Hindlimb muscle (tissue), 1 donor: ENCODE data around the gene USH1G. TPM values are rescaled to one million over a fixed set of nuclear protein-coding genes. Genes with fewer than 3 reads are reported as not detected.
"Not testable (repeated sequence)": the region's sequence is repeated elsewhere in the genome, so short reads cannot be mapped to it uniquely, and the experiment has no call there.

Experiments
- DNase-seq: peaks from one replicate; pipeline ENCODE4 v3.0.0-alpha.2; 2013
- polyA plus RNA-seq: library from polyadenylated mRNA; unstranded; fragments of 120-200 nt; gene quantifications from one replicate; pipeline ENCODE4 v1.2.1, GENCODE V29; 2013; ENCODE audit not compliant: insufficient read length

The USH1G gene
- polyA plus RNA-seq, 1 donor = not detected

DNA sequence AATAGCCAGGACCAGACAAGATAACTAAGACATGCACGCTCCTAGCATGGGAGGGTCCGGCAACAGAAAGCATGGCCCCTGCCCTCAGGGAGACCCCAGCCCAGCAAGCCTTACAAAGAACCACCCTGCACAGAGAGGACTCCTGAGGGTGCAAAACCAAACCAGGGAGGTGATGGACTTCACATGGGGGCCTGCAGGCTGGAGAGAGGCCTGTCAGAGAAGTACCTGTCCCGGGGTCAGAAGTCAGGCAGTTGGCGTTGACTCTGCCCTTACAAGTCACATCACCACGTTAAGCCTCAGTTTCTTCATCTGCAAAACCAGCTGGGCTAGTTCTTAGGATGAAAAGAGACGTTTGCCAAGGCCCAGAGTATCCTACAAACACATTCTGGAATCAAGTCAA is 5.7 kb upstream of the USH1G start:
- no peak for DNase-seq

DNA sequence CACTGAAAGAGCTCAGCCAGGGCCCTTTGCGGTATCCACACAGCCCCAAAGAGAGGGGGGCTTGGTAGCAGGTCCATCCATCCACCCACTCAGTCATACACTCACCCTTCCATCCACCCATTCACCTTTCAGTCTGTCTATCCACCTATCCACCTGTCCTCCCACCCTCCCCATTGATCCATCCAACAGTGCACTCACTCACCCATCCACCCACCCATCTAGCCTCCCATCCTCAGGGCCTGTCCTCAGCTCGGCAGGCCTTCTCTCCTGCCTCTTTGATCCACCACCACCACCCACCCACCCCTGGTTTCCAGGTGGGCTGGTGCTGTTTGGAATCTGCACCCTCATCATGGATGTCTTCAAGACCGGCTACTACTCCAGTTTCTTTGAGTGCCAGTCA is 2.2 kb upstream of the USH1G start:
- DNase-seq = no peak

DNA sequence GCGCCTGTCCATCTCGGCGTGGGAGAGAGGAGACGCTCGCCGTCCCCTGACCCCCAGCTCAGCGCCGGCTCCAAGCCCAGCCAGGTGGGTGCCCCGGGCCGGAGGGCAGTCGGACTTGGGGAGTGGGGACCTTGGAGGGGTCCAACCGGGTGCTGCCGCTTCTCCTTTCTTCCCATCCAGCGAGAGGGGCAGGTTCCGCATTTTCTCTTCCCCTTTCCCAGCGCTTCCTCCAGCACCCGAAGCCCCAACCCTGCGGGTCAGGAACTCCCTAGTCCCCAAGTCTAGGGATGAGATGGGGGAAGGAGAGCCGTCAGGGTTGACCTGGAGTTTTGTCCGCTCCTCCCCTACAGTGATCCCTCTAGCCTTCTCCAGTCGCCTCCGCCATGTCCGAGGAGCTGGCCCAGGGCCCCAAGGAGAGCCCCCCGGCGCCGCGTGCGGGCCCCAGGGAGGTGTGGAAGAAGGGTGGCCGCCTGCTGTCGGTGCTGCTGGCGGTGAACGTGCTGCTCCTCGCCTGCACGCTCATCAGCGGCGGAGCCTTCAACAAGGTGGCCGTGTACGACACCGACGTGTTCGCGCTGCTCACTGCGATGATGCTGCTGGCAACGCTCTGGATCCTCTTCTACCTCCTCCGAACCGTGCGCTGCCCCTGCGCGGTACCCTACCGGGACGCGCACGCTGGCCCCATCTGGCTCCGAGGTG is 1.3 kb upstream of the USH1G start, which contains the start of gene OTOP2:
OTOP2 (plus strand) TSS at position 24 of the 699 bp plus-strand sequence; CDS start at position 384, 360 bp downstream.
- no peak for DNase-seq

DNA sequence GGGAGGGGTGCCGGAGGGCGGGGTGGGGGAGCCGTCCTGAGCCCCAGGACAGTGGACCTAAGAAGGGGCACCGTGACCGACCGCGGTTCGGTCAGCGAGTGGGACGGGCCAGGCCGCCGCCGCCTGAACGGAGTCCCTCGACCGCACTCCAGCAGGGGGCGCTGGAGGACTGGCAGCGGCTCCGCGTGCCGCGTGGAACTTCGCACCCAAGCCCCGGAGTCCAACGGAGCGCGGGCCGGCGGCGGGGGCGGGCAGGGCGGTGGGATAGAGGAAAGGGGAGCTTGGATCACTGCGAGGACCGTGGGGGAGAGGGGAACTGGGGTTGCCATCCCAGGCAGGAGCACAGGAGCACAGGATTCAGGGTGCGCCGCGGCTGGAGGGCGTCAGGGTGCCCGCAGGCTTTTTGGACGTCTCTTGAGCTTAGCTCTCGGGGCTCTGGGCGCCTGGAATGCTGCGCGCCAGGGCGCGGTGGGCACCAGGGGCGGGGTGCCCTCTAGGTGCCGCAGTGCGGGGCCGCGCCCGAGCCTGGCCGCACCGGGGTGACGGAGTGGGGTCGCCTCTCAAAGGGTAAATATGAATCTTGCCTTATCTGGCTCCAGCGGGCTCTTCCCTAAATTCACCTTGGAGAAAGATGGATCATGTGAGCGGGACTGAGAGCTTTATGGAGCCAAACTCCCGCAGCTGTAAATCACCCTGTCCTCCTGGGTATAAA is 639 bp upstream of the USH1G start:
- DNase-seq = peak; percentile 53

DNA sequence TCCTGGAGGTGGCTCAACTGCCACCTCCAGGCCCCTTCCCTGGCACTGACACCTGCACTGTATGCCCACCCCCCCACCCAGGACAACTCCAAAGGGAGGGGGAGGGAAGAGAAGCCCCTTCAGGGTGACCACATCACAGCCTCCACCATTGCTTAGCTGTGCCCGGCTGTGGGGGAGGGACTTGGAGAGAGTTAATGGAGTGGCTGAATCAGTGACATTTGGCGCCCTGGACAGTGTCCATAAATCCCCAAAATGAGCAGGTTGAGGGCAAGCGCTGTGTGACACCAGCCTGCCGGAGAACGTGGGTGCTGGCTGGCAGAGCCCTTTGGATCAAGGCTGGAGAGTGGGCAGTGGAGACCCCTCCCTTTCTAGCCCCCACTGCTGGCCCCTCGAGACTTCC is 883 bp downstream of the USH1G start:
- DNase-seq = no peak

DNA sequence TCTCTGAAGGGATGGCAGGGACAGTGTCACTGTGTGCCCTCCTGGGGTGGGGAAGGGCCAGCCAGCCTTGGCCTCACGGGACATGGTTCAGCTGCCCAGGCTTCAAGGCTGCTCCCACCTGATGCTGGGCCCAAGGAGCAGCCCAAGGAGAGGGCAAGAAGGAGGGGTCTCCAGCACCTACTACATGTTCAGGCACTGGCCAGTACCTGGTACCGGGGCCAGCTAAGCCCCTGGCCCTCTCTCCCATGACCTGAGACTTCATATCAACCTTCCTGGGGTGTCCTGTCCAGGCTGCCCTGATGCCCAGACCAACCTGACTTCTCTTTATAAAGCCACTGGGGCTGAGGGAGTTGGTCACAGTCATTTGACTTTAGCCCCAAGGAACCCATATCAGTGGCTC is 1.3 kb downstream of the USH1G start:
- no peak for DNase-seq

DNA sequence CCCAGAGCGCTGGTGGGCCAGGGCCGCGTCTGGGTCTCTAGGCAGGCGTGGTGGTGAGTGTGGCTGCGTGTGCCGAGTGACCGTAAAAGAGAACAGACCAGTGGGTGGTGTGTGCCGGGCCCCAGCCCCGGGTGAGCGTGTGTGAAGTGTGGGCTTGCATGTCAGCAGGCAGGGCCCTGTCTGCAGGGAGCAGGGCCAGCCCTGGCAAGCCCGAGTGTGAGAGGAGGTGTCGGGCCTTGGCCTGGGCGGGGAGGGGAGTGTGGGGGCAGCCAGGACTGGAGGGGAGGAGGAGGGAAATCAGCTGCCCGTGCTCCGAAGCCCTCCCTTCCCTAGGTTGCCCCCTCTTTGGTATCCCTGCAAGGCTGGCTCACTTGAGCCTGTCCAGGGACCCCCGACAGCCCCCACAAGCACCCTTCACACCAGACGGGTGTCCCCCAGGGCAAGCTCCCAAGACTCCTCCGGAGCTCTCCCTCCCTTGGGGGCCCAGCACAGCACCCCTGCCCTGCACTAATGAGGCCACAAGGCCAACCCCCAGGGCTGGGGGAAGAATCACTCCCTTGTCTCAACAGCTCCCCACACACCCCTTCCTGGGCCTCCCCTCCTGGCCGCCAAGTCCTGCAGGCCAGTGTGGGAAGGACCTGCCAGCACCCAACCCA is 1.9 kb downstream of the USH1G start:
- no peak for DNase-seq

DNA sequence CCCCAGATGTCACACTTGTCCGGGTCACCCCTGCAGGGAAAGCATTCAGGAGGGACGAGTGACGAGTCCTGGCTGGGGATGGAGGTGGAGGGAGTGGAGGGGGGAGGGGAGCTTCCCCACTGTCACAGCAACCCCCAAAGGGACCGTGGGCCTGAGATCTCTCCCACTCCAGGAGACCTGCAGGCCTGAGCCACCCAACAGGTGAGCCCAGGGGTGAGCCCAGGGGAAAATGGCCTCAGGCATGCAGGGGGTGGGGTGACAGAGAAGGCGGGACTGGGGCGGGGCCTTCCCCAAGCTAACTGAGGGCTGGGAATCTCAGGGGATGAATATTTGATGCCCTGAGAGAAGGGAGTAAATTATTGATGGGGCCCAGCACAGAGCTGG is 2.4 kb downstream of the USH1G start:
- no peak for DNase-seq

DNA sequence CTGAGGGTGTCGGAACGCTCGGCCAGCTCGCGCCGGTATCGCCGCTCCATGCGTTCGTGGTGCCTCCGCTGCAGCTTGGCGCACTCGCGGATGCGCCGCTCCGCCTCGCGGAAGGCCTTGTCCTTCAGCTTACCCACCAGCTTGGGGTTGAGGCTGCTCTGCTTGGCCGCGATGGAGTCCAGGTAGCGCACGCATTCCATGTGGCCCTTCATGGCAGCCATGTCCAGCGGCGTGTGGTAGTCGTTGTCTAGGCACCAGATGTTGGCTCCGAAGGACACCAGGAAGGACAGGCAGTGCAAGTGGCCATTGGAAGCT is 2.8 kb downstream of the USH1G start:
- DNase-seq = no peak

DNA sequence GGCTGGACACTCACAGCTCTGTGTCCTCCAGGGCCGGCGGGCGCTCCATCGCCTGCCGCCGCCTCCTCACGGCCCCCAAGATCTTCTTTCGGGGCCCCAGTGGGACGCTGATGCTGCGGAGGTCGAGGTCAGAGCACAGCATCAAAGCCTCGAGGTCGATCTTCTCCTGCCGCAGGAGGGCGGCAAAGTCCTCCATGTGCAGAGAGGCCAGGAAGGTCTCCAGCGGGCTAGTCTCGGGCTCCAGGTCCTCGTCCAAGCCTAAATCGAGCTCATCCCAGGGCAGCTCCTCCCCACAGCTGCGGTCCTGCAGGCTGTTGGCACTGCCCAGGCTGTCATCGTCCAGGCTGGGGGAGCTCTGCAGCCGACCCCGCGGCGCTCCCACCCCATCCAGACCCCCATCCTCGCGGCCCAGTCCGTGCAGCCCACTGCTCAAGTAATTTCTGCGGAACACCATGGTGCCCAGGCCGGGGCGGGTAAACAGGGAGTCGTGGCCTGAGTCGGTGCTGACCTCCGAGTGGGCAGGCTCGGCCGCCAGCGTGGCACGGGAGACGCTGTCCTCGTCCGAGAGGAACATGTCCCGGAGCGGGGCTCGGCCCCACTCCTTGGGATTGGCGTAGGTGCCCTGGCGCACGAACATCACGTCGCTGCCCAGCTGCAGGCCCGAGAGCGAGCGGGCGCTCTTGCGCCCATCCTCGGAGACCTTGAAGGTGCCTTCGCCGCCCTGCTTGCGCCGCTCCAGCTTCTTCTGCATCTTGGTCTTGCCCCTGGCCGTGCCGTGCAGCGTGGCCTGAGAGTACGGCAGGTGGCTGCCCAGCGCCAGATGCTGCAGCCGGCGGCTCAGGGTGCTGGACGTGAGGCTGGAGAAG is 3.4 kb downstream of the USH1G start:
- DNase-seq = no peak

DNA sequence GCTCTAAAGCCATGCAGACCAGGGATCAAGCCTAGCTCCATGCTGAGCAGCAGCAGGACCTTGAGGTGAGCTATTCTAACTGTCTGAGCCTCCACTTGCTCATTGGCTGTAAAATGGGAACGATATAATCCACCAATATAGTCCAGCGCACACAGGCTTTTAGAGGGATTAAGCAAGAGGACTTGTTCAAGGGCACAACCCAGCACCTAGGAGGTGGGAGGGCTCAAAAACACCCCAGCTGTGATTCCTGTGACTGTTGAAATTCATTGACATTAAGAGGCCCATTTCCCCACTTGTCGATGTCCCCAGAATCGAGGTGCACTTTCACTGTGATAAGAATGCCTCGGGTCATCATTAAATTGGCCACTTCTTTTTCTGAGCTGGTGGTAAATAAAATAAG is 4.1 kb downstream of the USH1G start:
- DNase-seq = no peak

DNA sequence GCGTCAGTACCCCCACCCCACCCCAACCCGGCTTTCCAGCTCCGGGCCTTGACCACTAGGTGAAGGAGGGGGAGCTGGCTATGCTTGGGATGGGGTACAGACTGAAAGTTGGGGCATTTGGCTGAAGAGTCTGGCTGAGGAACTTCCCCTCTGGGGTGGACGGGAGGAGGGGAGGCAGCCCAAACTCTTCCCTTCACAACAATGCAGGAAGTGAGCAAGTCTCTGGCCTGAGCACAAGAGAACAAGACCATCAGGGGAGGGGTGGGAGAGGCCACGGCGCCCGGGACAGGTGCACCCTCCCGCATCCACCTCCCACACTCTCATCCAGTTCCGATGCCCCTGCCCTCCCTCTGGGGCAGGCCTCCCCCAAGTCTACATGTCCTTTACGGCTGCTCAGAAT is 5.6 kb downstream of the USH1G start:
- DNase-seq = no peak

DNA sequence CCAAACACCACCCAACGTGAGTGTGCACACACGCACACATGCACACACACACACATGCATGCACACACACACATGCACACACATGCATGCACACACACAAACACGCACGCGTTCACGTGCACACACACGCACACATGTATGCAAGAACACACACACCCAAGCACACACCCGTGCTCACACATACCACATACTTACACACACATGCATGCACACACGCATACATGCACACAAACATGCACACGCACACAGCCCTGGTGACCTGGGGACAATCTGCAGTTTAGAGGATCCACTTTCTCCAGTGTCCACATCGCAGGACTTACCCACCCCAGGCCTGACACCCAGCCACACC is 6.2 kb downstream of the USH1G start:
- no peak for DNase-seq

DNA sequence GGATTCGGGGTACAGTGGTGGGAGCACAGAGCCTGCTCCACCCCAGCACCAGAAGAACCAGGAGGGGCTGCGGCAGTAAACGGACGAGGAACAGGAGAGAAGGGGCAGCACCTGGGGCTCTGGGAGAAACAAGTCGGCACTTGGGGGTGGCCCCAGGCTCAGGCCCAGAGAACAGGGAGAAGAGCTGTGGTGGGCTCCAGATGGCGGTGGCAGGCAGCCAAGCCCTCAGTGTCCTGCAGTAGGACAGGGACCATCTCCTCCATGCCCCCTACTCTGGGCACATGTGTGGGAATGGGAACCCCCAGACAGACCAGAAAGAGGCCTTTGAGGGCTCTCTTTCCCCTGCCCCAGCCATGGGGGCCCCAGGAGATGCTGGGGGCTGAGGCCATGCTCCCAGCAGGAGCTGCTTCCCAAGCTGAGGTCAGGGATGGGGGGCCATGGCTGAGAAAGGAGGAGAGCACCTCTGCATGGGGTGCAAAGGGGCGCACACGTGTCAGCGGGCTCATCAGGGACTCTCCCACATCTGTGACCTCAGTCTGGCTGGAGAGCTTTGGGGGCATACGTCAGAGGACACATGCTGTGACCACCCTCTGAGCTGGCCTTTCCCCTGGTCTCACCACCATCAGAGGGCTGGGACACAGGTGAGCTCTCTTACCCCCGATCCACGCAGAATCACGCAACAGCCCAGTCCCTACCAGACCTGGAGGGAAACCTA is 6.8 kb downstream of the USH1G start:
- DNase-seq = no peak

DNA sequence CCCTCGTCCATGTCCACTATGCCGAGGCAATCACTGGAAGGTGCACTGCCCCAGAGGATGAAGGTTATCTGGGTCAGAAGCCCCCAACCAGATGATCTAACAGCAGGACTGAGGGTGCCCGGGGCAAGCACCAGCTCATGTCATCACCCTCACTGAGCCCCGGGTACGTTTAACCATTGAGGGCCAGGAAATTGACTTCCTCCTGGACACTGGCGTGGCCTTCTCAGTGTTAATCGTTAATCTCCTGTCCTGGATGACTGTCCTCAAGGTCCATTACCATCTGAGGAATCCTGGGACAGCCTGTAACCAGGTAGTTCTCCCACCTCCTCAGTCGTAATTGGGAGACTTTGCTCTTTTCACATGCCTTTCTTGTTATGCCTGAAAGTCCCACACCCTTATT is 11.6 kb downstream of the USH1G start:
- DNase-seq = not testable (repeated sequence)

DNA sequence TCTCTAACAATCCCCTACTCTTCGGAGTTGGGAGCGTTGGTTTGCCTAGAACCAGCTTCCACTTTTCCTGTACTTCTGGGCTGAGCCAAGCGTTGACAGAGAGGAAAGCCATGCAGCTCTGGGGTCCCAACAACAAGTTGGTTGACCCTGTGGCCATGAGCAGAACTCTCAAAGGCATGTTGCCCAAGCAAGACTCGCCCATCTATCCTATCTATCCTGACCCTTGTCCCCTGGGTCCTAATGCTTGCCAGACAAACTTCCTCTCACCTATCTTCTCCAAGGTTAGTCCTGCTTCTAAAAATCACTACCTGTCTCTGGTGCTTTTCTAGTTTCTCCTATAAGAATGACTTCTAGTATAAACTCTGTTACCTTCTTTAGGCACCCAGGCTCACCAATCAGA is 14.0 kb downstream of the USH1G start:
- DNase-seq = not testable (repeated sequence)

DNA sequence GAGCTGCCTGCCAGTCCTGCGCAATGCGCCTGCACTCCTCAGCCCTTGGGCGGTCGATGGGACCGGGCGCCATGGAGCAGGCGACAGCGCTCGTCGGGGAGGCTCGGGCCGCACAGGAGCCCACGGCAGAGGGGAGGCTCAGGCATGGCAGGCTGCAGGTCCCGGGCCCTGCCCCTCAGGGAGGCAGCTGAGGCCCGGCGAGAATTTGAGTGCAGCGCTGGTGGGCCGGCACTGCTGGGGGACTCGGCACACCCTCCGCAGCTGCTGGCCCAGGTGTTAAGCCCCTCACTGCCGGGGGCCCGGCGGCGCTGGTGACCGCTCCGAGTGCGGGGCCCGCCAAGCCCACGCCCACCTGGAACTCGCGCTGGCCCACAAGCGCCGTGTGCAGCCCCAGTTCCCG is 16.0 kb downstream of the USH1G start:
- no peak for DNase-seq

DNA sequence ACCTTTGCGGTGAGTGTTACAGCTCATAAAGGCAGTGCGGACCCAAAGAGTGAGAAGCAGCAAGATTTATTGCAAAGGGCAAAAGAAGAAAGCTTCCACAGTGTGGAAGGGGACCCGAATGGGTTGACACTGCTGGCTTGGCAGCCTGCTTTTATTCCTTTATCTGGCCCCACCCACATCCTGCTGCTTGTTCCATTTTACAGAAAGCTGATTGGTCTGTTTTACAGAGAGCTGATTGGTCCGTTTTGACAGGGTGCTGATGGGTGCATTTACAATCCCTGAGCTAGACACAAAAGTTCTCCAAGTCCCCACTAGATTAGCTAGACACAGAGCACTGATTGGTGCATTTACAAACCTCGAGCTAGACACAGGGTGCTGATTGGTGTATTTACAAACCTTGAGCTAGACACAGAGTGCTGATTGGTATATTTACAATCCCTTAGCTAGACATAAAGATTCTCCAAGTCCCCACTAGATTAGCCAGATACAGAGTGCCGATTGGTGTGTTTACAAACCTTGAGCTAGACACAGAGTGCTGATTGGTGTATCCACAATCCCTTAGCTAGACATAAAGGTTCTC is 16.8 kb downstream of the USH1G start:
- DNase-seq = not testable (repeated sequence)

DNA sequence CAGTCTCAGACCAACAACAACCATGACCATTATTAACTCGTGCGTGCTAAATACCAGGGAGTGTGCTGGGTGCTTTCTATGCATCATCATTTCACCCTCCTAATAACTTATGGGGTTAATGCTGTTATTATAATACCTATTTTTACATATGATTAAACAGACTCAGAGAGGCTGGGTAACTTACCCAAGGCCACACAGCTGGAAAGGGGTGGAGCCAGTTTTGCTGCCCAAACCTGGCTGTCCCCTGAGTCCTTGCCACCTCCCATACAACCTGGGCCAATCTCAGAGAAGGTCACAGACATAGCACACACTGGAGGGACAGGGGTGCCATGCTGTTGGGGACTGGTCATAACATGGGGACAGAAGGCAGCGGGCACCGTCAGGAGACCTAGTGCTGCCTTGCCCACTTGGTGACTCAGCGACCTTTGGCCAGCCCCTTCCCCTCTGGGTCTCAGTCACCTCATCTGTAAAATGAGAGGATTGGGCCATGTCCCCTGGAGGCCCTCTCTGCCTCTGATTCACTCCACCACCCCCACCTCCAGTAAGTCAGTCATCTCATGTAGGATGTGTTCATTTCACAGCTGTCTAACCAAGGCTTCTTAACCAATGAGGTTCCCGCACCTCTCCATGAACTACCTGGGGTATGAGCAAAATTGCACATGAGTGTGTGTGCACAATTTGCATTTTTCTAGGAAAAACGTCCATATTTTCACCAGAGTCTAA is 18.2 kb downstream of the USH1G start:
- no peak for DNase-seq

DNA sequence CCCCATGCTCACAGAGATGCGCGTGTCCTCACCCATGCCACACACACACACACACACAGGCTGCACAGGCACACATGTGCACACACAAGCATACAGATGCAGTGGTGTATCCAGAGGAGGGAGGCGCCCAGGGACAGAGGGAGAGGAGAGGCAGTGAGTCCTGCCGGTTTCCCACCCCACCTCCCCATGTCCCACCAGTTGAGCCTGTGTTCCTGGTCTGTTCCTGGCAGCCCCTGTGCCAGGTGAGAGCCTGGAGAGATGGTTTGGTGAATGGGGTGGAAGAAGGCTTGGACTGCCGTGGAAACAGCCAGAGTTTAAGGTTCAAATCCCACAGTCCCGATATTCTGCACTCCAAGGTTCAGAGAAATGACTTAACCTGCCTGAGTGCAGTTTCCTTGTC is 19.4 kb downstream of the USH1G start:
- DNase-seq = no peak

DNA sequence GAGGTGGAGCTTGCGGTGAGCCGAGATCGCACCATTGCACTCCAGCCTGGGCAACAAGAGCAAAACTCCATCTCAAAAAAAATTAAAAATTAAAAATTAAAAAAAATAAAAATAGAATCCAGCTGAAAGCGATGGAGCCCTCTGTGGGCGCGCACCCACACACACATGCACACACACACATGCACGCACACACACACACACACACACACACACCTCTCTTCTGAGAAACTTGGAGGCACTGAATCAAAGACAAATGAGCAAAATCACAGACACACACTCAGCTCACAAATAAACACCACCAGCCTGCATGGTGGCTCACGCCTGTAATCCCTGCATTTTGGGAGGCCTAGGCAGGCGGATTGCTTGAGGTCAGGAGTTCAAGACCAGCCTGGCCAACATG is 20.0 kb downstream of the USH1G start:
- DNase-seq = no peak
